ENCODE measurements around the gene C7.

C7 gene

DNA sequence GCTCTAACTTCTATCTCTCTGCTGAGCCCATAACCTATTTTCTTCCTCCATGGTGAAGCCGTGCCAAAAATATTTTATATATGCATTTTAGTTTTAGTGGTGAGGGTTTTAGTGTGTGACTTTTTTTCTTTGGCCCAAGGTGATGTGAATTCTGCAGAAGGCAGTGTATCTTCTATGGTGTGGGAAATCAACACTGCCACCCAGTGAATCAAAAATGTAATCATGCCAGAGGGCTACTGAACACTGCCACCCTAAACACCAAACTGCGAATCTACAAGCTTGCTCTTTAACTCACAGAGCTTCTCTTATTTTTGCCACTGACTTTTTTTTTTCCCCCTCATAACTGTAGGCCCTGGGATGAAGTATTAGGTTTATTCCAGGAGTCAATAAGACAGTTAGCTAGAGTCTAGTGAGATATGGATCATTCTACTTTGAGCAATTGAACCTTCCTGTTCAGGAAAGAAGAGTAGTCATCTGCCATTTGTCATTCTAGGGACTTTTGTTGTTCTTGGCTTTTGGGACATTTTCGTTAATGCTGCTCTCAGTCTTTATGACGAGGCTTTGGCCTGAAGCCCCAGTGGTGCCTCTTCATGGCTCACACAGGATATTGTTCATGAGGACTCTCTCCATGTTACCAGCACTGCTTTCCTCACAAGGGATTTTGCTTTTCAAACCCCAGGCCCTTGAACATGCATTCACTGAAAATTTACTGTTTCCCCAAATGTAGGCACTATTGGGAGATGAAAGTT lies 53.1 kb downstream of the C7 start:
- no peak overlapping the region for H3K4me3 ChIP-seq (replicated peaks; ENCODE audit: low read depth, low read length)
- no peak for DNase-seq (ENCODE audit: extremely low read depth, insufficient read length)
- H3K36me3 ChIP-seq (ENCODE audit: control insufficient read depth, insufficient read depth, low read length): no peaks in the 10 kb centered on the region
- H3K27me3 ChIP-seq (replicated peaks; ENCODE audit: control insufficient read depth, insufficient read depth, low read length): no peaks in the 10 kb centered on the region
- TF ChIP-seq, protein P1, sequence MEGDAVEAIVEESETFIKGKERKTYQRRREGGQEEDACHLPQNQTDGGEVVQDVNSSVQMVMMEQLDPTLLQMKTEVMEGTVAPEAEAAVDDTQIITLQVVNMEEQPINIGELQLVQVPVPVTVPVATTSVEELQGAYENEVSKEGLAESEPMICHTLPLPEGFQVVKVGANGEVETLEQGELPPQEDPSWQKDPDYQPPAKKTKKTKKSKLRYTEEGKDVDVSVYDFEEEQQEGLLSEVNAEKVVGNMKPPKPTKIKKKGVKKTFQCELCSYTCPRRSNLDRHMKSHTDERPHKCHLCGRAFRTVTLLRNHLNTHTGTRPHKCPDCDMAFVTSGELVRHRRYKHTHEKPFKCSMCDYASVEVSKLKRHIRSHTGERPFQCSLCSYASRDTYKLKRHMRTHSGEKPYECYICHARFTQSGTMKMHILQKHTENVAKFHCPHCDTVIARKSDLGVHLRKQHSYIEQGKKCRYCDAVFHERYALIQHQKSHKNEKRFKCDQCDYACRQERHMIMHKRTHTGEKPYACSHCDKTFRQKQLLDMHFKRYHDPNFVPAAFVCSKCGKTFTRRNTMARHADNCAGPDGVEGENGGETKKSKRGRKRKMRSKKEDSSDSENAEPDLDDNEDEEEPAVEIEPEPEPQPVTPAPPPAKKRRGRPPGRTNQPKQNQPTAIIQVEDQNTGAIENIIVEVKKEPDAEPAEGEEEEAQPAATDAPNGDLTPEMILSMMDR (IDR thresholded peaks at IDR 0.05; ENCODE audit: insufficient read depth, low read length, poor library complexity, severe bottlenecking): no peak

DNA sequence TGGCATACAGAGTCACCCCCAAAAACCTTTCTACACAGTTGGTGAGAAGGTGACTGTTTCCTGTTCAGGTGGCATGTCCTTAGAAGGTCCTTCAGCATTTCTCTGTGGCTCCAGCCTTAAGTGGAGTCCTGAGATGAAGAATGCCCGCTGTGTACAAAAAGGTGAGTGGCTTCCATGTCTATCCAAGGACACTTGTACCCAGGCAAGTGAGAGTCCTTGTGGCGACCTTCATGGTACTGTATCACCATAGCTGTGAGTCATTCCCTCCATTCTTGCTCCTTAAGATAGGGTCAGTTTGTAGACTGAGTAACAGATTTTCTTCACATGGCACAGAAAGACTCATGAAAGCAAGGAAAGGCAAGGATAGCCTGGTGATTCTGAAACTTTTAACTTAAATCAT lies 63.1 kb downstream of the C7 start:
- no peaks in the 10 kb centered on the region for H3K36me3 ChIP-seq (ENCODE audit: control insufficient read depth, insufficient read depth, low read length)
- no peak for DNase-seq (ENCODE audit: extremely low read depth, insufficient read length)
- TF ChIP-seq, protein P1 (IDR thresholded peaks at IDR 0.05; ENCODE audit: insufficient read depth, low read length, poor library complexity, severe bottlenecking): no peak
- no peak overlapping the region for H3K4me3 ChIP-seq (replicated peaks; ENCODE audit: low read depth, low read length)
- no peaks in the 10 kb centered on the region; the same call in 1 of the 2 replicates for H3K27me3 ChIP-seq (replicated peaks; ENCODE audit: control insufficient read depth, insufficient read depth, low read length)

DNA sequence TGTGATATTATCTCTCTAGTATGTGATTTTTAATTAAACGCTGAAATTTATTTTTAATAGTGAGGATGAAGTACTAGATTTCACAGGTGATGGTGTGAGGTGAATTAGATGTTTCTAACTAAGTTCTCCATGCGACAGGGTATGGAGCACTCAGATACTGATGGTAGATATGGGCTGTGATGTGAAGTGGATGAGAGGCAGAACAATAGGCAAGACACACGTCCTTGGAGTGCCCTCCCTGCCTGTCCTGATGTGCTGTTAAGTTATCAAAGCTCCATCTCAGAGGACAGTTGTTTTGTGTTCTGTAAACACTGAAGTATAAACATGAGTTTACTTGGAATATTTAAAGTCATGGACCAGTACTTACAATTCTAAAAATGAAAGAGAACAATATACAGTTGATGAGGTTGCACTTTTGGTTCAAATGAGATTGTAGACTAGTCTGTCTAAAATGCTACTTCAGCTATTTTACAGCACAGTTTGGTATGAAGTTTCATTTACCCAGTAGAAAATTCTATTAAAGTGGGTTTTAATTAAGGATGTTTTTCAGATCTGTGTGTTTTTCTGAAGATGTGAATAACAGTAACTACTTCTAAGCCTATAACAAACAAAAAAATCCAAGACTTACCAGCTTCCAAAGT lies 64.2 kb downstream of the C7 start:
- DNase-seq (ENCODE audit: extremely low read depth, insufficient read length): no peak
- TF ChIP-seq, protein P1 (IDR thresholded peaks at IDR 0.05; ENCODE audit: insufficient read depth, low read length, poor library complexity, severe bottlenecking): no peak
- no peaks in the 10 kb centered on the region; the same call in 1 of the 2 replicates for H3K27me3 ChIP-seq (replicated peaks; ENCODE audit: control insufficient read depth, insufficient read depth, low read length)

DNA sequence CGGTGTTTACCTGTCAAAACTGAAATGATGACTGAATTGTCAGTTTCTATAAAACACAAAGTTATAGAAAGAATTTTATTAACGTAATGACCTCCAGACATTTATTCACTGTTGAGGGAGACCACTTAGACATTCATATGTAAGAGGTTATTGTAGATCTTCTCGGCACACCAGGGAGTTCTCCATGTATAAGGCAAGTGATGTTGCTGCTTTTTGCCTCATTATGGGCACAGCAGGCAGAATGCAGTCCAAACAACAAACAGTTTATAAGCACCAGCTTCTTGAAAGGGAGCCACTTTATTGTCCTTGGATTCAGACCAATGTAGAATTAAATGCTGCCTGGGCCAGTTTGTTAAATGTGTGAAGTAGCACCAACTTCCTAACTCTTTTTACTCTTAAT lies 66.7 kb downstream of the C7 start:
- DNase-seq (ENCODE audit: extremely low read depth, insufficient read length): no peak
- TF ChIP-seq, protein P1 (IDR thresholded peaks at IDR 0.05; ENCODE audit: insufficient read depth, low read length, poor library complexity, severe bottlenecking): no peak

More for the DNA sequence above, 64.2 kb downstream of the C7 start:
- H3K4me3 ChIP-seq (replicated peaks; ENCODE audit: low read depth, low read length): no peak overlapping the region
- H3K36me3 ChIP-seq (ENCODE audit: control insufficient read depth, insufficient read depth, low read length): no peaks in the 10 kb centered on the region

DNA sequence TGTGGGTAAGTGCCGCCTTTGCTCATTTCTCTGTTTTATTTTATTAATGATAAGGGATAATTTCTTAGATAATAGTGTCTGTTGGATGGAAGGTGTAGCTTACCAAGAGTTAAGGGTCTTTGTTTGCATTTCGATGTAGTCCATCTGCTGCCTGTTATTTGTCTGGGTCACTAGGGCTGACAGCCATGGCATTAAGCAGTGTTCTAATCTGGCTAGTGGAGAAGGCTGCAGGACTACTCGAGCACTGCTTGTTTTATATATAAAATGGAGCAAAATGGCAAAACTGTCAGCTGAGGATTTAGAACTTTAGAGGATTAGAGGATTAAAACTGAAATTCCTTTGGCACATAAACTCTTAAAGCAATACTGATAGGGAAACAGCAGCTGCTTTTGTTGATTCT lies 67.5 kb downstream of the C7 start:
- TF ChIP-seq, protein P1 (IDR thresholded peaks at IDR 0.05; ENCODE audit: insufficient read depth, low read length, poor library complexity, severe bottlenecking): no peak
- no peaks in the 10 kb centered on the region for H3K36me3 ChIP-seq (ENCODE audit: control insufficient read depth, insufficient read depth, low read length)
- no peak overlapping the region for H3K4me3 ChIP-seq (replicated peaks; ENCODE audit: low read depth, low read length)
- no peaks in the 10 kb centered on the region; the same call in 1 of the 2 replicates for H3K27me3 ChIP-seq (replicated peaks; ENCODE audit: control insufficient read depth, insufficient read depth, low read length)
- DNase-seq (ENCODE audit: extremely low read depth, insufficient read length): no peak

More for the DNA sequence above, 66.7 kb downstream of the C7 start:
- Histone ChIP-seq H3K4me3 (replicated peaks; ENCODE audit: low read depth, low read length) (no peak overlapping the region), H3K27me3 (replicated peaks; ENCODE audit: control insufficient read depth, insufficient read depth, low read length) (no peaks in the 10 kb centered on the region; the same call in 1 of the 2 replicates), H3K36me3 (ENCODE audit: control insufficient read depth, insufficient read depth, low read length) (no peaks in the 10 kb centered on the region)

Data from GM06990 (cell line).